Kidney epithelial cell (primary cell): ENCODE results near the gene MEX3D. TPM values are rescaled to one million over a fixed set of nuclear protein-coding genes. Genes with fewer than 3 reads are reported as not detected.

ENCODE experiments used
- DNase-seq: peaks from one replicate; pipeline ENCODE4 v3.0.0-alpha.2; 2010; ENCODE audit warnings: low read depth
- H3K27me3 ChIP-seq: 2 replicates; pipeline ENCODE4 v1.6.0; 2011; ENCODE audit warnings: low read length; ENCODE audit not compliant: control insufficient read depth, insufficient read depth
- H3K36me3 ChIP-seq: 2 replicates; pipeline ENCODE4 v1.5.1; 2011; ENCODE audit warnings: low read length; ENCODE audit not compliant: control insufficient read depth, insufficient read depth
- H3K4me3 ChIP-seq: 2 replicates; pipeline ENCODE4 v1.5.1; 2011; ENCODE audit warnings: low read depth, mild to moderate bottlenecking, control low read depth, low read length
- CTCF ChIP-seq: IDR thresholded peaks from 2 replicates; pipeline ENCODE4 v1.5.1; 2011; ENCODE audit warnings: mild to moderate bottlenecking, moderate library complexity, low read length, control low read depth, inconsistent platforms; ENCODE audit not compliant: insufficient read depth, poor library complexity, severe bottlenecking
- total RNA-seq: library from RNA; depleted of rRNA; stranded (reverse); fragments of >200 nt; gene quantifications from 2 replicates; pipeline ENCODE4 v1.2.3, GENCODE V29; 2015

MEX3D gene
- total RNA-seq, 1 donor from 2014 or later: 90.9 TPM

GRCh38 chr19:1527650-1528309 lies 40.3 kb downstream of the MEX3D start:
- no peak for DNase-seq
- Histone ChIP-seq H3K36me3 (no peaks in the 10 kb centered on the region), H3K27me3 (peaks cover 41% of the 10 kb centered on the region), H3K4me3 (no peak overlapping the region)
- no peak for TF ChIP-seq CTCF

GRCh38 chr19:1526979-1527649 lies 41.0 kb downstream of the MEX3D start:
- Histone ChIP-seq H3K4me3 (no peak overlapping the region), H3K36me3 (no peaks in the 10 kb centered on the region), H3K27me3 (peaks cover 46% of the 10 kb centered on the region)
- TF ChIP-seq CTCF: no peak
- DNase-seq: no peak

- peaks cover 51% of the 10 kb centered on the region for H3K27me3 ChIP-seq
- no peaks in the 10 kb centered on the region for H3K36me3 ChIP-seq
These were observed 41.9 kb downstream of the MEX3D start for GRCh38 chr19:1526066-1526778.

GRCh38 chr19:1525343-1525742 lies 42.8 kb downstream of the MEX3D start:
- Histone ChIP-seq H3K27me3 (peaks cover 52% of the 10 kb centered on the region), H3K4me3 (no peak overlapping the region), H3K36me3 (no peaks in the 10 kb centered on the region)
- no peak for DNase-seq
- no peak for TF ChIP-seq CTCF

More at GRCh38 chr19:1526066-1526778, 41.9 kb downstream of the MEX3D start:
- DNase-seq: no peak
- no peak for TF ChIP-seq CTCF
- no peak overlapping the region for H3K4me3 ChIP-seq

- DNase-seq: no peak
- no peak overlapping the region for H3K4me3 ChIP-seq
- H3K36me3 ChIP-seq: no peaks in the 10 kb centered on the region
- H3K27me3 ChIP-seq: peaks cover 53% of the 10 kb centered on the region
- no peak for TF ChIP-seq CTCF
These were observed 43.2 kb downstream of the MEX3D start for GRCh38 chr19:1524972-1525325.
